H1 (cell line): ENCODE results near the gene SNED1.

Source experiments
- BCL11A ChIP-seq, 2 experiments: IDR thresholded peaks; one replicate each; pipeline ENCODE4 v1.6.1; 2011; ENCODE audit warnings: low read depth in 2 of 2, low read length in 2 of 2, mild to moderate bottlenecking in 2 of 2
- CEBPB ChIP-seq: IDR thresholded peaks from 2 replicates; pipeline ENCODE4 v1.6.1; 2012; ENCODE audit warnings: low read depth, low read length
- CTCF ChIP-seq, 3 experiments: IDR thresholded peaks; 1 replicate in 2 of 3; 2 replicates in 1 of 3; pipeline versions ENCODE4 v1.5.1 to v1.6.1; 2011; ENCODE audit warnings: low read length in 3 of 3, mild to moderate bottlenecking in 3 of 3, inconsistent platforms in 2 of 3, low read depth in 1 of 3, moderate library complexity in 1 of 3; ENCODE audit not compliant: insufficient read depth in 1 of 3; ENCODE audit errors: control extremely low read depth in 1 of 3
- EZH2 ChIP-seq: fragments of 200-600 bp; sonication (generic); IDR thresholded peaks from 2 replicates; pipeline ENCODE4 v1.7.1; 2012; ENCODE audit warnings: low read depth, mild to moderate bottlenecking, moderate library complexity, low read length, inconsistent platforms; ENCODE audit not compliant: severe bottlenecking
- MAFK ChIP-seq: IDR thresholded peaks from 2 replicates; pipeline ENCODE4 v1.6.1; 2012; ENCODE audit warnings: low read depth, mild to moderate bottlenecking, improper control_type of control experiment, low read length
- POLR2AphosphoS5 ChIP-seq: IDR thresholded peaks from 2 replicates; pipeline ENCODE4 v1.6.1; 2011; ENCODE audit warnings: low read depth, low read length
- TAF1 ChIP-seq: IDR thresholded peaks from 2 replicates; pipeline ENCODE4 v1.6.1; 2011; ENCODE audit warnings: mild to moderate bottlenecking, low read depth, low read length
- TEAD4 ChIP-seq: IDR thresholded peaks from 2 replicates; pipeline ENCODE4 v1.6.1; 2012; ENCODE audit warnings: low read depth, low read length, inconsistent platforms, mixed read lengths

DNA sequence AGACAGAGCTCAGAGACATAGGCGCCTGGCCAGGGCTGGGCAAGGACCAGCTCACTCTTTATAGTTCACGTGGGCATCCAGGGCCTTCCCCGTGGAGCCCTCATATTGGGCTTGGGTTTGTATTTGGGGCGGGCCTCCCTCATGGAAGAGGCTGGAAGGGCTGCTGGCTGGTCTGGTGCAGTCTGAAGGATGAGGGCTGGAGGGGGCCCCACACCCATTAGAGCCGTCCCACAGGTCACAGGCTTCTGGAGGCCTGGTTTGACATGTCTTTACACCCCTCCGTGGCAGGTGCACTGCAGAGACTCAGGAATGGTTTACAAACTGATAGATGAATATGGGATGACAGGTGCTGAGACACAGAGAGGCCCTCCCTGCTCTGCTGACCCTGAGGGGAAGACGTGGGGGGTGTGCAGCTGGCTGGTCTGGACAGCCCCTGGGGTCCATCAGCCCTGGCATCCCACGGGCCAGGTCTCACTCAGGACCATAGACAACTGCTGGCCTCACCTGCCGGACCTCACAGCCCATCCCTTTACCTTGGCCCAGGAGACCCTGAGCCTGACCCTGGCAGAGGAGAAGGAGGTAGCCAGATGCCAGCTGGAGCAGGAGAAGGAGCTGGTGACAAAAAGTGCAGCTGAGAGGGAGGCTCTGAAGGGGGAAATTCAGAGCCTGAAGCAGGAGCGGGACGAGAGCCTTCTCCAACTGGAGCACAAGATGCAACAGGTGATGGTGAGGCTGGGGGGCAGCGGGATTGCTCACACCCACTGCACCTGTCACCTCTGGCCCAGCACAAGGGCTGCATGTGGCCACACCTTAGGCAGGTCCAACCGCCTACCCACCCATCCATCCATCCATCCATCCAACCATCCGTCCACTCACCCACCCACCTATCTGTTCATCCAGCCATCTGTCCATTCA lies 48.4 kb upstream of the SNED1 start:
- TF ChIP-seq BCL11A (IDR thresholded peaks at IDR 0.05; ENCODE audit: low read depth in 2 of 2, low read length in 2 of 2): no peak
- TF ChIP-seq CTCF (IDR thresholded peaks at IDR 0.05; ENCODE audit: control extremely low read depth in 1 of 3, insufficient read depth in 1 of 3, low read depth in 1 of 3, low read length in 3 of 3): no peak
- TF ChIP-seq TEAD4: no peak
- TF ChIP-seq CEBPB: no peak
- TF ChIP-seq EZH2: no peak
- TF ChIP-seq MAFK: no peak
- TF ChIP-seq TAF1: no peak
- no peak for TF ChIP-seq POLR2AphosphoS5
